SK-N-SH treated with all-trans-retinoic acid at 6 μM for 48 hours (cell line): Measurements from ENCODE around the gene CYP8B1.
A peak's percentile ranks its signal among the peaks of the same experiment; 100 is the strongest.
"Not testable (repeated sequence)": the region's sequence is repeated elsewhere in the genome, so short reads cannot be mapped to it uniquely, and the experiment has no call there.

Source experiments
- ATAC-seq: fragments of 200-7000 bp; cut with Tn5 transposase; 3 replicates; pipeline ENCODE4 v1.9.1; 2020; ENCODE audit warnings: mild to moderate bottlenecking, moderate library complexity
- ARNTL ChIP-seq: fragments of 450-650 bp; formaldehyde crosslinking; IDR thresholded peaks from 2 replicates; pipeline ENCODE4 v1.5.0; 2020; ENCODE audit warnings: low read depth, mild to moderate bottlenecking, moderate library complexity, borderline replicate concordance
- BACH2 ChIP-seq: fragments of 250-450 bp; sonication (Bioruptor Pico); IDR thresholded peaks from 2 replicates; pipeline ENCODE4 v1.9.0; 2021; ENCODE audit warnings: mild to moderate bottlenecking, borderline replicate concordance
- CREB5 ChIP-seq: fragments of 250-450 bp; sonication (Bioruptor Pico); IDR thresholded peaks from 2 replicates; pipeline ENCODE4 v1.5.1; 2020; ENCODE audit warnings: low read depth, mild to moderate bottlenecking, moderate library complexity
- CSDC2 ChIP-seq: fragments of 250-450 bp; sonication (Bioruptor Pico); IDR thresholded peaks from 2 replicates; pipeline ENCODE4 v1.5.0; 2020; ENCODE audit warnings: mild to moderate bottlenecking, moderate library complexity
- ESRRG ChIP-seq: fragments of 250-450 bp; sonication (Bioruptor Pico); IDR thresholded peaks from 2 replicates; pipeline ENCODE4 v1.6.1; 2021; ENCODE audit warnings: mild to moderate bottlenecking
- GLIS3 ChIP-seq: fragments of 250-450 bp; sonication (Bioruptor Pico); IDR thresholded peaks from 2 replicates; pipeline ENCODE4 v1.5.0; 2020; ENCODE audit warnings: mild to moderate bottlenecking, moderate library complexity
- OSR1 ChIP-seq: fragments of 250-450 bp; sonication (Bioruptor Pico); IDR thresholded peaks from 2 replicates; pipeline ENCODE4 v1.8.0; 2022; ENCODE audit warnings: moderate library complexity, mild to moderate bottlenecking, inconsistent platforms
- PATZ1 ChIP-seq: fragments of 250-450 bp; sonication (Bioruptor Pico); IDR thresholded peaks from 2 replicates; pipeline ENCODE4 v1.8.0; 2020; ENCODE audit warnings: mild to moderate bottlenecking, moderate library complexity, borderline replicate concordance
- PPARA ChIP-seq: fragments of 250-450 bp; sonication (Bioruptor Pico); IDR thresholded peaks from 2 replicates; pipeline ENCODE4 v1.5.0; 2020; ENCODE audit warnings: mild to moderate bottlenecking, borderline replicate concordance
- SNAI2 ChIP-seq: fragments of 250-450 bp; sonication (Bioruptor Pico); IDR thresholded peaks from 2 replicates; pipeline ENCODE4 v1.5.0; 2020; ENCODE audit warnings: mild to moderate bottlenecking, moderate library complexity
- TCF4 ChIP-seq: fragments of 250-450 bp; sonication (Bioruptor Pico); IDR thresholded peaks from 2 replicates; pipeline ENCODE4 v1.8.0; 2021; ENCODE audit warnings: mild to moderate bottlenecking, moderate library complexity, borderline replicate concordance
- TOX ChIP-seq: fragments of 250-450 bp; sonication (Bioruptor Pico); IDR thresholded peaks from 2 replicates; pipeline ENCODE4 v1.8.0; 2021; ENCODE audit warnings: mild to moderate bottlenecking, moderate library complexity, borderline replicate concordance
- TSHZ2 ChIP-seq: fragments of 250-450 bp; sonication (Bioruptor Pico); IDR thresholded peaks from 2 replicates; pipeline ENCODE4 v1.5.0; 2020; ENCODE audit warnings: mild to moderate bottlenecking, moderate library complexity
- ZC3H10 ChIP-seq: fragments of 250-450 bp; sonication (Bioruptor Pico); IDR thresholded peaks from 2 replicates; pipeline ENCODE4 v1.5.1; 2021; ENCODE audit warnings: mild to moderate bottlenecking, moderate library complexity
- ZFP3 ChIP-seq: fragments of 250-450 bp; sonication (Bioruptor Pico); IDR thresholded peaks from 2 replicates; pipeline ENCODE4 v1.5.0; 2020; ENCODE audit warnings: mild to moderate bottlenecking, moderate library complexity
- ZNF565 ChIP-seq: fragments of 450-650 bp; formaldehyde crosslinking; conservative IDR thresholded peaks from 2 replicates; pipeline ENCODE4 v1.5.0; 2020; ENCODE audit warnings: low read depth, mild to moderate bottlenecking, moderate library complexity
- ZNF70 ChIP-seq: fragments of 450-650 bp; formaldehyde crosslinking; IDR thresholded peaks from 2 replicates; pipeline ENCODE4 v1.5.0; 2020; ENCODE audit warnings: mild to moderate bottlenecking, moderate library complexity
- ZNF8 ChIP-seq: fragments of 450-650 bp; formaldehyde crosslinking; IDR thresholded peaks from 2 replicates; pipeline ENCODE4 v1.5.0; 2020; ENCODE audit warnings: mild to moderate bottlenecking, moderate library complexity

CYP8B1 gene

GRCh38 chr3:42884324-42884723 lies 8.6 kb upstream of the CYP8B1 start:
- TF ChIP-seq ESRRG (CRISPR knock-in tag) (no peak), PATZ1 (CRISPR knock-in tag) (no peak), BACH2 (CRISPR knock-in tag) (no peak), OSR1 (CRISPR knock-in tag) (no peak), ZFP3 (CRISPR knock-in tag) (no peak), ZC3H10 (CRISPR knock-in tag) (no peak), GLIS3 (CRISPR knock-in tag) (no peak)
- TF ChIP-seq, all 23 proteins: peak for 0
- ATAC-seq: no peak

- not testable (repeated sequence) for ATAC-seq
Measured at GRCh38 chr3:42883251-42883930, 7.7 kb upstream of the CYP8B1 start.

GRCh38 chr3:42880601-42881451 lies 5.1 kb upstream of the CYP8B1 start:
- ATAC-seq: peak; percentile 99
- TF ChIP-seq PATZ1 (CRISPR knock-in tag): peak; percentile 44; the same call in 1 of the 2 replicates
- TF ChIP-seq TCF4 (CRISPR knock-in tag): no peak

GRCh38 chr3:42880183-42880582 lies 4.5 kb upstream of the CYP8B1 start:
- ATAC-seq: no peak
- TF ChIP-seq TCF4 (CRISPR knock-in tag) (no peak), ARNTL (CRISPR knock-in tag) (no peak), ZNF70 (CRISPR knock-in tag) (no peak), TSHZ2 (CRISPR knock-in tag) (no peak), ESRRG (CRISPR knock-in tag) (no peak), TOX (CRISPR knock-in tag) (no peak), PPARA (no peak), CREB5 (no peak), GLIS3 (CRISPR knock-in tag) (no peak), CSDC2 (CRISPR knock-in tag) (no peak), OSR1 (CRISPR knock-in tag) (no peak), ZFP3 (CRISPR knock-in tag) (no peak), ZNF565 (CRISPR knock-in tag) (no peak), SNAI2 (CRISPR knock-in tag) (no peak), ZNF8 (CRISPR knock-in tag) (no peak), ZC3H10 (CRISPR knock-in tag) (no peak), BACH2 (CRISPR knock-in tag) (no peak)
- TF ChIP-seq, all 23 proteins: peak for 0
